Measurements from ENCODE around the gene ARHGAP32.

DNA sequence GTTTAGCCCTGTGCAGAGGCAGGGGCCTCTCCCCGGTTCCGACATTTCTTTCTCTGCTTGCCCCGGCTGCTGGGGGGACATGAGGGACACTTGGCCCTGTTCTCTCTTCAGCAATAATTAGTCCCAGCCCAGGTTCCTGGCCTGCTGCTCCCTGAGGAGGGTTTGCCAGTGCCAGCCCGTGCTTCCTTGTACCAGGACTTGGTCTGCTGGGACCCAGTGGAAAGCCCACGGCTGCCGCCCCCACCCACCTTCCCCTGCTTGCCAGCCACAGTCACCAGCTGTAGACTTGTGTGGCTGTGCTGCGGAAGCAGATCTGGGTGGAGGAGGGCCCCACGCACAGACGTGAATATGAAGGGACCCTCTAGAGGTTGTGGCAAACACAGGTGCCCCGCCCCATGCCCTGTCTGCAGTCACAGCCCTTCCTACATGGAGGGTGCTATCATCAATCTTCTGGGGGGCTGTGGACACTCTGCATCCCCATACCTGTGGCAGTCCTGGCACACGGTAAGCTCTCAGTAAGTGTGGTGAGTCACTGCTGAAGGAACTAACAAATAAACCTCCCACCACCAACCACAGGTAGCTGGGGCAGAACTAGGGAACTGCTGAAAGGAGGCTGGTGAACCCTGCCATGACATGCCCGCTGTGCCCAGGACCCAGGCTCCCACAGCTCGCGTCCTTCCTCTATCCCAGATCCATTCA is 250.4 kb downstream of the ARHGAP32 start:
- TF ChIP-seq, protein P1, sequence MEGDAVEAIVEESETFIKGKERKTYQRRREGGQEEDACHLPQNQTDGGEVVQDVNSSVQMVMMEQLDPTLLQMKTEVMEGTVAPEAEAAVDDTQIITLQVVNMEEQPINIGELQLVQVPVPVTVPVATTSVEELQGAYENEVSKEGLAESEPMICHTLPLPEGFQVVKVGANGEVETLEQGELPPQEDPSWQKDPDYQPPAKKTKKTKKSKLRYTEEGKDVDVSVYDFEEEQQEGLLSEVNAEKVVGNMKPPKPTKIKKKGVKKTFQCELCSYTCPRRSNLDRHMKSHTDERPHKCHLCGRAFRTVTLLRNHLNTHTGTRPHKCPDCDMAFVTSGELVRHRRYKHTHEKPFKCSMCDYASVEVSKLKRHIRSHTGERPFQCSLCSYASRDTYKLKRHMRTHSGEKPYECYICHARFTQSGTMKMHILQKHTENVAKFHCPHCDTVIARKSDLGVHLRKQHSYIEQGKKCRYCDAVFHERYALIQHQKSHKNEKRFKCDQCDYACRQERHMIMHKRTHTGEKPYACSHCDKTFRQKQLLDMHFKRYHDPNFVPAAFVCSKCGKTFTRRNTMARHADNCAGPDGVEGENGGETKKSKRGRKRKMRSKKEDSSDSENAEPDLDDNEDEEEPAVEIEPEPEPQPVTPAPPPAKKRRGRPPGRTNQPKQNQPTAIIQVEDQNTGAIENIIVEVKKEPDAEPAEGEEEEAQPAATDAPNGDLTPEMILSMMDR (conservative IDR thresholded peaks at IDR 0.05; ENCODE audit: low read length) = no peak
- no peak for TF ChIP-seq EZH2phosphoT487 (IDR thresholded peaks at IDR 0.05; ENCODE audit: borderline replicate concordance, low read depth, low read length)
